Astrocyte of the spinal cord (primary cell): ENCODE data around the gene MIPEP.

Source experiments
- DNase-seq: peaks from one replicate; pipeline ENCODE4 v3.0.0; 2011; ENCODE audit warnings: low read depth, low spot score
- H3K4me3 ChIP-seq: 2 replicates; pipeline ENCODE4 v1.5.1; 2011; ENCODE audit warnings: low read depth, mild to moderate bottlenecking, low read length, moderate library complexity
- CTCF ChIP-seq: IDR thresholded peaks from 2 replicates; pipeline ENCODE4 v1.5.1; 2012; ENCODE audit warnings: low read depth, mild to moderate bottlenecking, low read length, inconsistent platforms
- in situ Hi-C: cut with HindIII; loops from 2 replicates; pipeline ENCODE4 v1.10.0; 2017; ENCODE audit warnings: low sequenced_read_pairs

The MIPEP gene

GRCh38 chr13:23697772-23698313 lies 191.4 kb downstream of the MIPEP start:
- no peak overlapping the region for H3K4me3 ChIP-seq
- no peak for TF ChIP-seq CTCF
- in situ Hi-C loops: no loop called here
- DNase-seq: no peak

GRCh38 chr13:23696610-23697009 lies 192.6 kb downstream of the MIPEP start:
- no peak for DNase-seq
- in situ Hi-C loops: no loop called here
- H3K4me3 ChIP-seq: no peak overlapping the region
- no peak for TF ChIP-seq CTCF

DNA sequence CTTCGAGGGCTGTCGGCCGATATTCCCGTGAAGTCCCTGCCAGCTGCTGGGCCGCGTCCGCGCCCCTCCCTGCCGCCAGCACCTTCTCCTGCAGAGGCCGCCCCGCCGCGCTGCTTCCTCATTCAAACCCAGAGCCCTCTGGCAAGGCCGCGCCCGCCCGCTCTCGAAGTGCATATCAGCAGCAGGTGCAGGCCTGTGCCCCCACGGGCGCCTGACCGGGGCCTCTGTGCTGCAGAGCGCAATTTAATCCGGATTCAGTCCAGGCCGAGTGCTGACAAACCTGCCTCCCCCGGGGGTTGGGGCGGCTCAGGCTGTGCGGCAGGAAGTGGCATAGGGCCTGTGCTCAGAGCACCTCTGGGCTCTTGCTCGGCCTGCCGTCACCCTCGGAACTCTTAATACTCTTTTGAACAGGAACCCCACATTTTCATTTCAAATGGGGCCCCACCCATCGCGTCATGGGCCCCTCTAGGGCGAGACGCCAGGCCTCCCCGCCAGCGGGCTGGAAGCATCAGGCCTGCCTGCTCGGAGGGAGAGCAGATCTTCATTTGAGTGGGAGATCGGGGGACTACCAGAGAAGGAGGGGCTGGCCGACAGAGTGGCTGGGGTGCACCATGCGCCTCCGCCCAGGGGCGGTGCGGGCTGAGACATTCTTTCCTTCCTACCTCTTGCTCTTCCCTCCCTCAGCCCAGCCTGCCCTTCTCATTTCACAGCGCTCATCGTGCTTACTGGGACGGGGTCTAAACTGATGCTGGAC lies 193.3 kb downstream of the MIPEP start:
- in situ Hi-C loops: no loop called here
- no peak overlapping the region for H3K4me3 ChIP-seq
- no peak for TF ChIP-seq CTCF
- DNase-seq: no peak

- no peak for TF ChIP-seq CTCF
- in situ Hi-C loops: no loop called here
- no peak overlapping the region for H3K4me3 ChIP-seq
- DNase-seq: no peak
Measured at GRCh38 chr13:23695196-23695595, 194.0 kb downstream of the MIPEP start.

DNA sequence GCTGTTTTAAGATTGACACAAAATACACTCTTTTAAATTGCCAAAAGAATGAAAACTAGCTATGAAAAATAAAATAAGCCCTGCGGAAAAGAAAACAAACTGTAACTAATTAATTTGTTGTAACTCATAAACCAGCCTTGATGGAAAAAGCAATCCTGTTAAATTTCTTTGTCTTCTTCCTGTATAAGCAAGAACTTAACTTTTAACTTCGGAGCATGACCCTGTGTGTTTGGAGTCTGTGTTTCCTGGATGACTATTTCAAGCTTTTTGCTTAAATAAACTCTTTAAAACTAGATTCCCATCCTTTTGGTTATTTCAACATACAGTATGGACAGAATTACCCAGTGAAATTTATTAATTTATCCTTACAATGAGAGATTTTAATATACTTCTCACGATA lies 196.4 kb downstream of the MIPEP start:
- no peak for TF ChIP-seq CTCF
- DNase-seq: no peak
- H3K4me3 ChIP-seq: no peak overlapping the region
- in situ Hi-C loops: no loop called here

DNA sequence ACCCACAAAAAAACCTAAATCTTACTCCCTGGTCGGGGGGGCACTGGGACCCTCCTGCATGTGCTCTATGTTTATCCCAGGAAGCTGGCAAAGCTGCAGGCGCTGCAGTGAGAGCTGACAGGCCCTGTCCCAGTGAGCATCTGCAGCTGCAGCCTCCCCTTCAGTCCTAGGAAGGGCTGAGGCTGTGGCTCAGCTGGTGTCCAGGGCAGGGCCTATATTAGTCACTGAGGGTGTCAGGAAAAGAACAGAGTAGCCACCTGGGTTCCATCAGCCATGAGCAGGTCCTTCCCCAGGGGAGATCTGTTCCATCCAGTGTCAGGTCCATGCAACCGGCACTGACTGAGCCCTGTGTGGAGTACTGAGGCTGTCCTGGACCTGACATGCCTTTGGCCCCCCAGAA lies 198.5 kb downstream of the MIPEP start:
- in situ Hi-C loops: no loop called here
- no peak overlapping the region for H3K4me3 ChIP-seq
- no peak for TF ChIP-seq CTCF
- no peak for DNase-seq
